ENCODE results near the gene MOSPD3. TPM values are rescaled to one million over a fixed set of nuclear protein-coding genes. Genes with fewer than 3 reads are reported as not detected.
A peak's percentile ranks its signal among the peaks of the same experiment; 100 is the strongest.

MOSPD3 gene
- total and polyA plus RNA-seq, 10 of the 15 experiments (the other 5 are each of a cell fraction or from before 2014, with no cell fraction given) = 0.61 to 13.6 (median 4.1) TPM

DNA sequence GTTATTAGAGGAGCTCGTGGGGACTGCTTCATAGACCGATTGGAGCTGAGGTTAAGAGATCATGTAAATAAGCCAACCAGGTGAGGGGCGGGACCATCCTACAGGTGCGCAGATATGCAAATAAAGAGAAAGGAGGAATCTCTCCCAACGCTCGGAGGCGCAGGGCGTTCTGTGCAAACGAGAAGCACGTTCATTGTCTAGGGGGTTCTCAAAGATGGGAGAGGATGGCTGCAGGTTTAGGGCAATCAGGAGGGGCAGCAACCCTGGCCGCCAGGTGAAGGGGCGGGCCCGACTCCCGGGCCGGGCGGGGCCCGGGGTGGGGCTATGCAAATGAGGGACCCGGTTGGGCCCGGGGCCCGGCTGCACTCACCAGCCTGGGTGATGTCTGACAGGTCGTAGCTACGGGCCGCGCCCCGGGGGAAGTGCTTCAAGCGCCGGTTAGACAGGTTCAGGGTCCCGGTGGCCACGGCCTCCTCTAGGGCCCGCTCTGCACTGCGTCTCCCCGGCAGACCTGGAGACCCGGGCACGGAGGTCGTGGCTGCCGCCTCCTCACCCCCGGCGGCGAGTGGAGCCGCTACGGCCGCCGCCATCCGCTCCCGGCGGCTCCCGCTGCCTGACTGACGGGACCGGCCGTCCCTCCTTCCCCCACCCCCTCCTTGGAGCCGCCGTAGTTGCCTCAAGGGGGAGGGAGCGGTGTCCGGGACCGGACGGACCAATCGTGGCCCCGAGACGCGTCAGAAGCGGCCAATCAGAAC, 26.7 kb upstream of the MOSPD3 start, which contains the start of gene LRCH4 (continued):
- TF ChIP-seq, protein P1, sequence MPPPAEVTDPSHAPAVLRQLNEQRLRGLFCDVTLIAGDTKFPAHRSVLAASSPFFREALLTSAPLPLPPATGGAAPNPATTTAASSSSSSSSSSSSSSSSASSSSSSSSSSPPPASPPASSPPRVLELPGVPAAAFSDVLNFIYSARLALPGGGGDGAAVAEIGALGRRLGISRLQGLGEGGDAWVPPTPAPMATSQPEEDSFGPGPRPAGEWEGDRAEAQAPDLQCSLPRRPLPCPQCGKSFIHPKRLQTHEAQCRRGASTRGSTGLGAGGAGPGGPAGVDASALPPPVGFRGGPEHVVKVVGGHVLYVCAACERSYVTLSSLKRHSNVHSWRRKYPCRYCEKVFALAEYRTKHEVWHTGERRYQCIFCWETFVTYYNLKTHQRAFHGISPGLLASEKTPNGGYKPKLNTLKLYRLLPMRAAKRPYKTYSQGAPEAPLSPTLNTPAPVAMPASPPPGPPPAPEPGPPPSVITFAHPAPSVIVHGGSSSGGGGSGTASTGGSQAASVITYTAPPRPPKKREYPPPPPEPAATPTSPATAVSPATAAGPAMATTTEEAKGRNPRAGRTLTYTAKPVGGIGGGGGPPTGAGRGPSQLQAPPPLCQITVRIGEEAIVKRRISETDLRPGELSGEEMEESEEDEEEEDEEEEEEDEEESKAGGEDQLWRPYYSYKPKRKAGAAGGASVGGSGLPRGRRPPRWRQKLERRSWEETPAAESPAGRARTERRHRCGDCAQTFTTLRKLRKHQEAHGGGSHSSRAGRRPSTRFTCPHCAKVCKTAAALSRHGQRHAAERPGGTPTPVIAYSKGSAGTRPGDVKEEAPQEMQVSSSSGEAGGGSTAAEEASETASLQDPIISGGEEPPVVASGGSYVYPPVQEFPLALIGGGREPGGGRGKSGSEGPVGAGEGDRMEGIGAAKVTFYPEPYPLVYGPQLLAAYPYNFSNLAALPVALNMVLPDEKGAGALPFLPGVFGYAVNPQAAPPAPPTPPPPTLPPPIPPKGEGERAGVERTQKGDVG (CRISPR knock-in tag; IDR thresholded peaks at IDR 0.05) = 0 out of 2 replicates have a peak, but pooled peaks have one; percentile 53
- no peak for TF ChIP-seq BCL11A (IDR thresholded peaks at IDR 0.05; ENCODE audit: low read depth, low read length)
- TF ChIP-seq, protein P2, sequence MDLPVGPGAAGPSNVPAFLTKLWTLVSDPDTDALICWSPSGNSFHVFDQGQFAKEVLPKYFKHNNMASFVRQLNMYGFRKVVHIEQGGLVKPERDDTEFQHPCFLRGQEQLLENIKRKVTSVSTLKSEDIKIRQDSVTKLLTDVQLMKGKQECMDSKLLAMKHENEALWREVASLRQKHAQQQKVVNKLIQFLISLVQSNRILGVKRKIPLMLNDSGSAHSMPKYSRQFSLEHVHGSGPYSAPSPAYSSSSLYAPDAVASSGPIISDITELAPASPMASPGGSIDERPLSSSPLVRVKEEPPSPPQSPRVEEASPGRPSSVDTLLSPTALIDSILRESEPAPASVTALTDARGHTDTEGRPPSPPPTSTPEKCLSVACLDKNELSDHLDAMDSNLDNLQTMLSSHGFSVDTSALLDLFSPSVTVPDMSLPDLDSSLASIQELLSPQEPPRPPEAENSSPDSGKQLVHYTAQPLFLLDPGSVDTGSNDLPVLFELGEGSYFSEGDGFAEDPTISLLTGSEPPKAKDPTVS (IDR thresholded peaks at IDR 0.05; ENCODE audit: low read depth, low read length) = no peak
